SH-SY5Y (cell line): ENCODE measurements around the gene ABR.

Source experiments
- GATA2 ChIP-seq: IDR thresholded peaks from 2 replicates; pipeline ENCODE4 v1.6.1; 2011; ENCODE audit warnings: mild to moderate bottlenecking, low read depth, low read length
- GATA3 ChIP-seq: IDR thresholded peaks from 2 replicates; pipeline ENCODE4 v1.6.1; 2011; ENCODE audit warnings: low read depth, mild to moderate bottlenecking, low read length, moderate library complexity

Gene ABR

DNA sequence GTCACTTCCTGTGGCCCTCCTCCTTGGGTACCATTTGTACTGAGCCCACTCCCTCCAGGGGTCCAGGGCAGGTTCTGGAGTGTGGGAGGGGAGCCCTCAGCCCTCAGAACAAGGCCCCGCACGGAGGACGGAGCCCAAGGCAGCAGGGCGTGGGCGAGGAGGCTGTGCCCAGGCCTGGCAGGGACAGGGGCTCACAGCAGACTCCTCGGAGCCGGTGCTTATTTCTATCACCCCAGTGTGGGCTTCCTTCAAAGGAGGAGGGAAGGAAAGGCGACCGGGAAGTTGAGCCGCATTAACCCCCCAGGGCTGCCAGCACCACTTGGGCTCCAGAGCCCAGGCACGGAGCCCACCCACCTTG is 54.0 kb downstream of the ABR start:
- TF ChIP-seq GATA2 (no peak), GATA3 (no peak)

- TF ChIP-seq GATA3 (no peak), GATA2 (no peak)
Observed at GRCh38 chr17:1124896-1125787, 54.6 kb downstream of the ABR start.

GRCh38 chr17:1123921-1124715 is 55.7 kb downstream of the ABR start:
- TF ChIP-seq GATA3 (no peak), GATA2 (no peak)

GRCh38 chr17:1123393-1123831 is 56.4 kb downstream of the ABR start:
- TF ChIP-seq GATA2 (no peak), GATA3 (no peak)

GRCh38 chr17:1122533-1123392 is 57.0 kb downstream of the ABR start:
- TF ChIP-seq GATA2: no peak
- no peak for TF ChIP-seq GATA3

GRCh38 chr17:1120596-1121441 is 59.0 kb downstream of the ABR start:
- no peak for TF ChIP-seq GATA3
- no peak for TF ChIP-seq GATA2

DNA sequence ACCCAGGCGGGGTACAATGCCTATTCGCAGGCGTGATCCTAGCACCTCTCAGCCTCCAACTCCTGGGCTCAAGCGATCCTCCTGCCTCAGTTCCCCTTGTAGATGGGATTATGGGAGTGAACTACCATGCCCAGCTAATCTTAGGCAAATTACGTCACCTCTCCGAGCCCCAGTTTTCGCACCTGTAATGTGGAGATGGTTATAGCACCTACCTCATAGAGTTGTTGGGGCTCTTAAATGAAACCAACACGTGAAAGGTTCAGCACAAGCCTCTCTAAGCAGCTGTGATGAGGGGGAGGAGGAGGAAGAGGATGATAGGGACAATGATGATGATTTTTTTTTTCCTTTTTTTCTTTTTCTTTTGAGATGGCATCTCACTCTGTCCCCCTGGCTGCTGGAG is 59.9 kb downstream of the ABR start:
- TF ChIP-seq GATA3 (no peak), GATA2 (no peak)

GRCh38 chr17:1116602-1117001 is 63.2 kb downstream of the ABR start:
- no peak for TF ChIP-seq GATA2
- no peak for TF ChIP-seq GATA3

DNA sequence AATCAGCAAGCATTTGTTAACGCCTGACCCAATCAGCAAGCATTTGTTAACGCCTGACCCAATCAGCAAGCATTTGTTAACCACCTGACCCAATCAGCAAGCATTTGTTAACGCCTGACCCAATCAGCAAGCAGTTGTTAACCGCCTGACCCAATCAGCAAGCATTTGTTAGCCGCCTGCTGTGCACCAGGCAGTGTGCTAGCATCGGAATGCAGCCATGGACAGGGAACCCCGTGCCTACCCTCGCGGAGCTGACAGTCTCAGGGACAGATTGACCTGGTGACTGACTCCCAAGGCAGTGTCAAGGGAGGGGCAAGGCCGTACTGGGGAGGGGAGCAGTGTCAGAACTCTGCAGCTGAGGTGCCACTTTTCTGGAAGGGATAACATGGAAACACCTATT is 66.9 kb downstream of the ABR start:
- TF ChIP-seq GATA3 (no peak), GATA2 (no peak)

- TF ChIP-seq GATA2 (no peak), GATA3 (no peak)
Observed at GRCh38 chr17:1111599-1112443, 68.0 kb downstream of the ABR start.

DNA sequence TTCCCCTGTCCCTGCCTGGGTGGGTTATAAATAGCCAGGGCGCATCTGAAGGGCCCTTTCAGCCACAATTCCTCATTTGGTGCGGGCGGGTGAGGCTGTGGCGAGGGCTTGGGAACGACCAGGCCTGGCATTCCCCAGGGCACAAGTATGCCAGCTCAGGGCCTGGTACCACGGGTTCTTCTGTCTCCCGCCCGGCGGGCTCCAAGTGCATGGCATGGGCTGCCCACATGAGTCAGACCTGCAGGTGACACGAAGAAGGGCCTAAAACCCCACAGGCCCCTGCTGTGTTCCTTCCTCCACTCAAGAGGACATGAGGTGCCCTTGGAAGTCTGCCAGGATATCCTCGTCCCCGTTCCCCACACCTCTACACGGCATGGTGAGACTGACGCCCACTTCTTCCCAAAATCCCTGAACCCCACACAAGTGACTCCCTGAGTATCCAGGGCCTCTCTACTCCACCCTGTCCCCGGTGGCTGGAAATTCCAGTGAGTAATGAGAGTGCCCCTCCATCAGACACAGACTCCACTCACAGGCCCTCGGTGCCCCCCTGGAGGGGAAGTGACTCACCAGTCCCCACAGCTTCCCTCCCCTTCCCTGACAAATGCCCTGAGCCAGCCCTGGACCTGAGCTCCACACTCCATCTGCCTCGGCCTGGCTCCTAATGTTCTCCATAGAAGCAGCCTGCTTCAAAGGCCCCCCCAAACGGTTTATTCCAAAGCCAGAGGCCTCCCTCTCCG is 68.8 kb downstream of the ABR start:
- TF ChIP-seq GATA2: no peak
- no peak for TF ChIP-seq GATA3

DNA sequence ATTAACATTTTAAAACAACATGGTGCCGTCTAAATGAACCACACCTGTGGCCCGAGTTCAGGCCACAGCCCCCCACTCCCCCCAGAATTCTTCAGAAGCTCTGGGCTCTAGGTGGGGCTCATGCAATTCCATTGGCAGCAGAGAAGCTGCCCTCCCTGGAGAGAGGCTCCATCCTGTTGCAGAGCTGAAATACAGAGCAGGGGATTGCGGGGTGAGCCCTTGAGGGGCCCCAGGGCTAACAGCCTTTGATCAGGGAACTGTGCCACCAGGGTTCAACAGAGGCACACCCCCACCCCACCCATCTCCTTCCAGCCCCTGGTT is 69.3 kb downstream of the ABR start:
- TF ChIP-seq GATA3 (no peak), GATA2 (no peak)

DNA sequence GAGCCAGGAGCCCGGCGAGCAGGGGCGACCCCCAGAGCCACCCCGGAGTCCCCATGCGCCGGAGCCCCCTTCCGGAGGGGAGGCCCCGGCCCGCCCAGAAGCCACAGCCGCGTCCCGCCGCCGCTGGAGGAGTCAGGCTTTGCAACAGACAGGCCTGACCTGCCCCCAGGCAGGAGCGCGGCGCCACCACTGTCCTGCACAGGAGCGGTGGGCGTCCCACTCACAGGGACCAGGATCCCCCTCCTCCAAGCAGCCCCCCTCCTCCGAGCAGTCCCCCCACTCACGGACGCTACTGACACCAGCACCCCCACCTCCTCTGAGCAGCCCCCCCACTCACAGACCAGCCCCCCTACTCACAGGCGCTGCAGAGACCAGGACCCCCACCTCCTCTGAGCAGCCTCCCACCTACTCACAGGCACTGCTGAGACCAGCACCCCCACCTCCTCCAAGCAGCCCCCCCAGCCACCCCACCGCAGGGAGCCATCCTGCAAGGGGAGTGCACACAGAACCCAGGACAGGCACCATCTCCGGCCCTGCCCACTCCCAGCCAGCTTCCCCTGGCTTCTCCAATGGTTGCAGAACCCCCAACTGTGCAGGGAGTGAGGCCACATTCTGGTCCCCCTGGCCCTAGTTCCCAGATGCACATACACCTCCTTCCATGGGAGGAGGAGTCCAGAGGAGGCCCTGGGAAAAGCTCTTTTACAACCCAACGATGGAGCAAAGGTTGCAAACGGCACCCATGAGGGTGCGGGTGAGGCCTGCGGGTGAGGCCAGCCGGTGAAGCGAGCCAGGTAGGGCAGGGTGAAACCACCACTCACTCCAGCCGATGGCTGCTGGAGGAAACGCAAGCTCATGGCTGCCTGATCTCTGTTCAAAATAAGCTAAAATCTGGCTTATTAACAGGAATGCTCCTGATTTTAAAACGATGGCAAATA is 69.9 kb downstream of the ABR start:
- TF ChIP-seq GATA3 (no peak), GATA2 (no peak)
